Activated CD4-positive, CD25-positive, alpha-beta regulatory T cell treated with anti-CD3 and anti-CD28 coated beads, Interleukin-2, amount 50 U/mL, for 24 hours (primary cell): ENCODE results near the gene MAGEA8.
"Not testable (repeated sequence)": the region's sequence is repeated elsewhere in the genome, so short reads cannot be mapped to it uniquely, and the experiment has no call there.

Experiments used
- ATAC-seq, 2 donors: fragments of 150-1000 bp; cut with Tn5 transposase; one replicate each; pipeline ENCODE4 v1.10.0; 2021; ENCODE audit warnings: mild to moderate bottlenecking in 1 of 2, moderate library complexity in 1 of 2

The MAGEA8 gene

GRCh38 chrX:149881081-149881711 lies at the start of gene MAGEA8:
TSS of gene MAGEA8 (plus strand) at chrX:149881183. CDS start at chrX:149884273, 3,090 bp downstream.
- no peak for ATAC-seq

GRCh38 chrX:149831473-149831872 lies 49.5 kb upstream of the MAGEA8 start:
- ATAC-seq = no peak

GRCh38 chrX:149836728-149837127 lies 44.3 kb upstream of the MAGEA8 start:
- not testable (repeated sequence) for ATAC-seq

- no peak for ATAC-seq
Observed at GRCh38 chrX:149837167-149837566, 43.8 kb upstream of the MAGEA8 start.

GRCh38 chrX:149837639-149838038 lies 43.3 kb upstream of the MAGEA8 start:
- peak in 1 of 2 donors; percentile 60 for ATAC-seq

GRCh38 chrX:149841929-149842328 lies 39.1 kb upstream of the MAGEA8 start:
- no peak for ATAC-seq

GRCh38 chrX:149845385-149845784 lies 35.6 kb upstream of the MAGEA8 start:
- no peak for ATAC-seq

GRCh38 chrX:149846789-149847188 lies 34.2 kb upstream of the MAGEA8 start:
- no peak for ATAC-seq

- ATAC-seq = no peak
Observed at GRCh38 chrX:149848855-149849254, 32.1 kb upstream of the MAGEA8 start.

- no peak for ATAC-seq
Observed at GRCh38 chrX:149849787-149850186, 31.2 kb upstream of the MAGEA8 start.

- no peak for ATAC-seq
Observed at GRCh38 chrX:149851864-149852263, 29.1 kb upstream of the MAGEA8 start.

GRCh38 chrX:149853925-149854324 lies 27.1 kb upstream of the MAGEA8 start:
- ATAC-seq = no peak

GRCh38 chrX:149858592-149858991 lies 22.4 kb upstream of the MAGEA8 start:
- ATAC-seq = no peak

- ATAC-seq = no peak
Observed at GRCh38 chrX:149860445-149860844, 20.5 kb upstream of the MAGEA8 start.

GRCh38 chrX:149865390-149865789 lies 15.6 kb upstream of the MAGEA8 start:
- ATAC-seq = no peak

GRCh38 chrX:149867488-149867887 lies 13.5 kb upstream of the MAGEA8 start:
- no peak for ATAC-seq

- no peak for ATAC-seq
Observed at GRCh38 chrX:149870840-149871239, 10.1 kb upstream of the MAGEA8 start.

GRCh38 chrX:149871433-149871832 lies 9.6 kb upstream of the MAGEA8 start:
- no peak for ATAC-seq

GRCh38 chrX:149871940-149872339 lies 9.0 kb upstream of the MAGEA8 start:
- peak; percentile 85 to 88 for ATAC-seq

- ATAC-seq = no peak
Observed at GRCh38 chrX:149877157-149877556, 3.8 kb upstream of the MAGEA8 start.

GRCh38 chrX:149877636-149878035 lies 3.3 kb upstream of the MAGEA8 start:
- ATAC-seq = no peak

- ATAC-seq = not testable (repeated sequence)
Observed at GRCh38 chrX:149890828-149891227, 9.8 kb downstream of the MAGEA8 start.

- ATAC-seq = peak in 1 of 2 donors; percentile 48
Observed at GRCh38 chrX:149898554-149898953, 17.6 kb downstream of the MAGEA8 start.

- peak; percentile 35 to 48 for ATAC-seq
Observed at GRCh38 chrX:149903889-149904748, 23.1 kb downstream of the MAGEA8 start.
